Measurements from ENCODE around the gene BET1. TPM values are rescaled to one million over a fixed set of nuclear protein-coding genes. Genes with fewer than 3 reads are reported as not detected.

BET1 gene
- total and polyA plus RNA-seq, 2 of the 8 experiments (the other 6 are each of a cell fraction or from before 2014, with no cell fraction given) = 20.6 to 31.7 TPM

GRCh38 chr7:94039368-94040035 is 35.3 kb upstream of the BET1 start:
- no peak overlapping the region for H3K27ac ChIP-seq (ENCODE audit: low read depth, low read length)
- H3K18ac ChIP-seq (ENCODE audit: extremely low read depth, low read length) = no peak overlapping the region
- H3K9ac ChIP-seq (replicated peaks in 1 of 4; ENCODE audit: extremely low read depth in 1 of 4, low read depth in 3 of 4, low read length in 3 of 4) = no peak overlapping the region
- ChIA-PET CTCF (ENCODE audit: partially characterized antibody) (interaction anchor here (0.7 to 2.3 kb wide), 2 partner anchors 48 to 172 kb away, joined by 3 to 8 read pairs; no protein-coding TSS in a partner anchor), POLR2A (ENCODE audit: partially characterized antibody) (no interaction called here)
- no peaks in the 10 kb centered on the region for H3K4me1 ChIP-seq (replicated peaks in 1 of 4; ENCODE audit: control insufficient read depth in 3 of 4, insufficient read depth in 4 of 4, low read length in 3 of 4)
- H4K8ac ChIP-seq (ENCODE audit: extremely low read depth, insufficient read depth, low read length) = no peak overlapping the region
- H2AK5ac ChIP-seq (ENCODE audit: low read depth, low read length) = no peak overlapping the region
- H4K5ac ChIP-seq (ENCODE audit: insufficient read length, low read depth, low read length) = no peak overlapping the region
- H2BK20ac ChIP-seq (ENCODE audit: low read length) = no peak overlapping the region
- WGBS, 2 experiments (ENCODE audit: extremely low coverage in 1 of 2, insufficient coverage in 1 of 2, insufficient read length in 1 of 2, insufficient replicate concordance in 2 of 2, low coverage in 1 of 2, low lambda C conversion rate in 2 of 2, missing lambda C conversion rate in 1 of 2) = 80% methylated on average over 9 of the region's 9 CpGs; no CpG with 5 or more reads in 1 of the 2 experiments
- H2BK120ac ChIP-seq (replicated peaks; ENCODE audit: low read depth, low read length) = no peak overlapping the region
- no peaks in the 10 kb centered on the region for H3K79me2 ChIP-seq (ENCODE audit: control insufficient read depth in 1 of 2, insufficient read depth in 2 of 2, low read length in 2 of 2)
- peaks cover 0 to 1% (median 0%) of the 10 kb centered on the region in 4 experiments; a peak in 1 of 7 replicates for H3K27me3 ChIP-seq (replicated peaks in 1 of 4; ENCODE audit: control insufficient read depth in 3 of 4, extremely low read depth in 1 of 4, insufficient read depth in 3 of 4, low read length in 3 of 4)
- no peak overlapping the region for H2AFZ ChIP-seq (ENCODE audit: low read length)
- no peak overlapping the region for H3K4me2 ChIP-seq (ENCODE audit: insufficient read depth in 1 of 2, low read depth in 2 of 2, low read length in 2 of 2)
- H3K23me2 ChIP-seq (ENCODE audit: low read depth, low read length) = no peaks in the 10 kb centered on the region
- H3K79me1 ChIP-seq (ENCODE audit: low read depth, low read length) = no peaks in the 10 kb centered on the region
- FAIRE-seq = no peak
- H3K36me3 ChIP-seq (ENCODE audit: control insufficient read depth in 2 of 4, insufficient read depth in 4 of 4, low read length in 3 of 4) = no peaks in the 10 kb centered on the region
- no peak overlapping the region for H4K91ac ChIP-seq (replicated peaks; ENCODE audit: insufficient read length, low read length)
- no peak overlapping the region for H3K4ac ChIP-seq (replicated peaks; ENCODE audit: insufficient read length, low read depth, low read length)
- no peak for DNase-seq (ENCODE audit: low read depth in 1 of 2, low spot score in 2 of 2)
- no peak overlapping the region for H3K4me3 ChIP-seq (ENCODE audit: extremely low read depth in 1 of 4, insufficient read depth in 2 of 4, low read depth in 3 of 4, low read length in 4 of 4)
- no peak overlapping the region for H2BK12ac ChIP-seq (ENCODE audit: low read depth, low read length)
- no peak overlapping the region for H3K14ac ChIP-seq (ENCODE audit: insufficient read length)
- no peaks in the 10 kb centered on the region for H4K20me1 ChIP-seq (replicated peaks in 1 of 2; ENCODE audit: control insufficient read depth in 1 of 2, insufficient read depth in 2 of 2, low read length in 2 of 2)
- no peak overlapping the region for H3K56ac ChIP-seq (replicated peaks; ENCODE audit: insufficient read length, low read depth, low read length)
- H3K9me3 ChIP-seq (ENCODE audit: insufficient read depth in 2 of 2, low read depth in 1 of 2, low read length in 1 of 2) = no peaks in the 10 kb centered on the region
- no peak overlapping the region for H2BK5ac ChIP-seq (ENCODE audit: low read depth, low read length)
- H2BK15ac ChIP-seq (ENCODE audit: low read length) = no peak overlapping the region
- H3K23ac ChIP-seq (ENCODE audit: insufficient read length) = no peak overlapping the region
- TF ChIP-seq YY1 (IDR thresholded peaks at IDR 0.05; ENCODE audit: low read depth, low read length) (no peak), GTF2F1 (IDR thresholded peaks at IDR 0.05; ENCODE audit: borderline replicate concordance, low read depth, low read length) (no peak), RAD21 (IDR thresholded peaks at IDR 0.05 in 1 of 2, conservative IDR thresholded peaks at IDR 0.05 in 1 of 2; ENCODE audit: low read depth in 2 of 2, low read length in 2 of 2) (no peak), ATF3 (IDR thresholded peaks at IDR 0.05; ENCODE audit: insufficient read depth, low read depth, low read length) (no peak), CHD1 (IDR thresholded peaks at IDR 0.05; ENCODE audit: low read depth, low read length) (no peak), ATF2 (IDR thresholded peaks at IDR 0.05; ENCODE audit: low read length) (no peak), SIN3A (conservative IDR thresholded peaks at IDR 0.05 in 1 of 2, IDR thresholded peaks at IDR 0.05 in 1 of 2; ENCODE audit: low read depth in 1 of 2, low read length in 2 of 2) (no peak), TAF7 (optimal IDR thresholded peaks at IDR 0.05; ENCODE audit: borderline replicate concordance, low read depth, low read length) (no peak), RNF2 (IDR thresholded peaks at IDR 0.05; ENCODE audit: borderline replicate concordance, low read depth, low read length, missing control alignments, poor library complexity, severe bottlenecking) (no peak)
